Measurements from ENCODE around the gene TMEM80. TPM values are rescaled to one million over a fixed set of nuclear protein-coding genes. Genes with fewer than 3 reads are reported as not detected.

Gene TMEM80
- total and polyA plus RNA-seq, 7 donors: 7.9 to 41.5 (median 27.6) TPM

GRCh38 chr11:706957-707816 is 11.6 kb downstream of the TMEM80 start:
- TF ChIP-seq POLR2A (IDR thresholded peaks at IDR 0.05): no peak
- no peak for TF ChIP-seq POLR2AphosphoS5 (IDR thresholded peaks at IDR 0.05)
- TF ChIP-seq CTCF (IDR thresholded peaks at IDR 0.05): no peak
- TF ChIP-seq EP300 (IDR thresholded peaks at IDR 0.05): no peak
- Histone ChIP-seq H3K27me3 (peaks cover 3 to 43% (median 14%) of the 10 kb centered on the region in 3 donors), H3K9me3 (no peaks in the 10 kb centered on the region), H3K4me1 (peaks cover 0 to 42% (median 30%) of the 10 kb centered on the region in 4 donors), H3K36me3 (peaks cover 0 to 5% (median 4%) of the 10 kb centered on the region in 4 donors), H3K4me3 (peak overlapping the region; percentile 42 to 64 (median 51)), H3K27ac (peak overlapping the region; percentile 59 to 83 (median 76))
- DNase-seq: no peak
- intact Hi-C loops (cut with DNase I): no loop called here
- 11 to 38% methylated on average over 30 of the region's 30 CpGs for WGBS, 2 donors

- H3K36me3 ChIP-seq: peaks cover 0 to 5% (median 0%) of the 10 kb centered on the region in 4 donors
- WGBS, 2 donors: 30 to 71% methylated on average over 16 of the region's 16 CpGs
- H3K27ac ChIP-seq: peak overlapping the region in 3 of 4 donors; percentile 71 to 83 (median 80)
- TF ChIP-seq POLR2A (IDR thresholded peaks at IDR 0.05) (no peak), POLR2AphosphoS5 (IDR thresholded peaks at IDR 0.05) (no peak), CTCF (IDR thresholded peaks at IDR 0.05) (no peak), EP300 (IDR thresholded peaks at IDR 0.05) (no peak)
- H3K27me3 ChIP-seq: peaks cover 3 to 46% (median 14%) of the 10 kb centered on the region in 3 donors
- DNase-seq: no peak
- intact Hi-C loops (cut with DNase I): no loop called here
- H3K4me1 ChIP-seq: peaks cover 0 to 34% (median 29%) of the 10 kb centered on the region in 4 donors
- no peak overlapping the region for H3K4me3 ChIP-seq
- no peaks in the 10 kb centered on the region for H3K9me3 ChIP-seq
Observed at GRCh38 chr11:707817-708420, 12.3 kb downstream of the TMEM80 start.

GRCh38 chr11:708511-708910 is 12.9 kb downstream of the TMEM80 start:
- DNase-seq: no peak
- TF ChIP-seq CTCF (IDR thresholded peaks at IDR 0.05): no peak
- TF ChIP-seq EP300 (IDR thresholded peaks at IDR 0.05): no peak
- no peak for TF ChIP-seq POLR2A (IDR thresholded peaks at IDR 0.05)
- no peak for TF ChIP-seq POLR2AphosphoS5 (IDR thresholded peaks at IDR 0.05)
- no peaks in the 10 kb centered on the region for H3K9me3 ChIP-seq
- peaks cover 0 to 31% (median 28%) of the 10 kb centered on the region in 4 donors for H3K4me1 ChIP-seq
- peaks cover 3 to 46% (median 14%) of the 10 kb centered on the region in 3 donors for H3K27me3 ChIP-seq
- WGBS, 2 donors: 65 to 73% methylated on average over 7 of the region's 7 CpGs
- no peaks in the 10 kb centered on the region for H3K36me3 ChIP-seq
- H3K27ac ChIP-seq: no peak overlapping the region
- intact Hi-C loops (cut with DNase I): no loop called here
- no peak overlapping the region for H3K4me3 ChIP-seq

GRCh38 chr11:709109-709997 is 13.7 kb downstream of the TMEM80 start:
- 54 to 77% methylated on average over 27 of the region's 27 CpGs for WGBS, 2 donors
- no peak overlapping the region for H3K27ac ChIP-seq
- no peaks in the 10 kb centered on the region for H3K9me3 ChIP-seq
- H3K4me1 ChIP-seq: peaks cover 0 to 31% (median 28%) of the 10 kb centered on the region in 4 donors
- intact Hi-C loops (cut with DNase I): no loop called here
- no peak for TF ChIP-seq POLR2AphosphoS5 (IDR thresholded peaks at IDR 0.05)
- no peak for TF ChIP-seq EP300 (IDR thresholded peaks at IDR 0.05)
- no peak for TF ChIP-seq CTCF (IDR thresholded peaks at IDR 0.05)
- TF ChIP-seq POLR2A (IDR thresholded peaks at IDR 0.05): no peak
- H3K4me3 ChIP-seq: no peak overlapping the region
- DNase-seq: no peak
- H3K27me3 ChIP-seq: peaks cover 3 to 46% (median 14%) of the 10 kb centered on the region in 3 donors
- H3K36me3 ChIP-seq: no peaks in the 10 kb centered on the region
